Right atrium auricular region (tissue), 2 donors: ENCODE measurements around the gene MICA. TPM values are rescaled to one million over a fixed set of nuclear protein-coding genes. Genes with fewer than 3 reads are reported as not detected.
"Not testable (repeated sequence)": the region's sequence is repeated elsewhere in the genome, so short reads cannot be mapped to it uniquely, and the experiment has no call there.

Source experiments
- DNase-seq: peaks from one replicate; pipeline ENCODE4 v3.0.0-alpha.2; 2019; ENCODE audit warnings: low spot score
- H3K27ac ChIP-seq, 2 donors: fragments of 200-600 bp; sonication (generic); 1 replicate in 1 of 2; 2 replicates in 1 of 2; pipeline ENCODE4 v1.5.1; 2016 to 2019
- H3K27me3 ChIP-seq, 2 donors: fragments of 200-600 bp; sonication (generic); one replicate each; pipeline versions ENCODE4 v1.5.1 to v1.6.0; 2017 to 2019
- H3K36me3 ChIP-seq: fragments of 200-600 bp; sonication (generic); one replicate; pipeline ENCODE4 v1.5.1; 2016
- H3K4me1 ChIP-seq, 2 donors: fragments of 200-600 bp; sonication (generic); one replicate each; pipeline versions ENCODE4 v1.5.1 to v1.6.0; 2017 to 2019
- H3K4me3 ChIP-seq, 2 donors: fragments of 200-600 bp; sonication (generic); 1 replicate in 1 of 2; 2 replicates in 1 of 2; pipeline ENCODE4 v1.5.1; 2017 to 2019; ENCODE audit warnings: mild to moderate bottlenecking in 1 of 2, moderate library complexity in 1 of 2
- H3K9me3 ChIP-seq, 2 donors: fragments of 200-600 bp; sonication (generic); one replicate each; pipeline ENCODE4 v1.5.1; 2019
- total RNA-seq, 2 donors: library from RNA; depleted of rRNA; stranded (reverse); fragments of >200 nt; gene quantifications; one replicate each; pipeline ENCODE4 v1.1.0, GENCODE V29; 2016
- TF ChIP-seq, protein P1 (sequence below), 2 donors: fragments of 200-600 bp; sonication (generic); IDR thresholded peaks; one replicate each; pipeline ENCODE4 v1.5.1; 2019; ENCODE audit warnings: antibody characterized with exemption in 2 of 2

MICA gene
- total RNA-seq, 2 donors from 2014 or later, result 11.1 to 15.1 TPM

- no peaks in the 10 kb centered on the region for H3K27me3 ChIP-seq
- no peak overlapping the region for H3K27ac ChIP-seq
- H3K36me3 ChIP-seq, result no peaks in the 10 kb centered on the region
- DNase-seq, result peak; percentile 82
- no peaks in the 10 kb centered on the region for H3K9me3 ChIP-seq
- H3K4me1 ChIP-seq, result peaks cover 0 to 4% of the 10 kb centered on the region in 2 donors
- H3K4me3 ChIP-seq, result peak overlapping the region in 1 of 2 donors; percentile 35
- TF ChIP-seq, protein P1, sequence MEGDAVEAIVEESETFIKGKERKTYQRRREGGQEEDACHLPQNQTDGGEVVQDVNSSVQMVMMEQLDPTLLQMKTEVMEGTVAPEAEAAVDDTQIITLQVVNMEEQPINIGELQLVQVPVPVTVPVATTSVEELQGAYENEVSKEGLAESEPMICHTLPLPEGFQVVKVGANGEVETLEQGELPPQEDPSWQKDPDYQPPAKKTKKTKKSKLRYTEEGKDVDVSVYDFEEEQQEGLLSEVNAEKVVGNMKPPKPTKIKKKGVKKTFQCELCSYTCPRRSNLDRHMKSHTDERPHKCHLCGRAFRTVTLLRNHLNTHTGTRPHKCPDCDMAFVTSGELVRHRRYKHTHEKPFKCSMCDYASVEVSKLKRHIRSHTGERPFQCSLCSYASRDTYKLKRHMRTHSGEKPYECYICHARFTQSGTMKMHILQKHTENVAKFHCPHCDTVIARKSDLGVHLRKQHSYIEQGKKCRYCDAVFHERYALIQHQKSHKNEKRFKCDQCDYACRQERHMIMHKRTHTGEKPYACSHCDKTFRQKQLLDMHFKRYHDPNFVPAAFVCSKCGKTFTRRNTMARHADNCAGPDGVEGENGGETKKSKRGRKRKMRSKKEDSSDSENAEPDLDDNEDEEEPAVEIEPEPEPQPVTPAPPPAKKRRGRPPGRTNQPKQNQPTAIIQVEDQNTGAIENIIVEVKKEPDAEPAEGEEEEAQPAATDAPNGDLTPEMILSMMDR (IDR thresholded peaks at IDR 0.05), result peak; percentile 73 to 90
These were observed 38.2 kb downstream of the MICA start for GRCh38 chr6:31441365-31442267.

DNA sequence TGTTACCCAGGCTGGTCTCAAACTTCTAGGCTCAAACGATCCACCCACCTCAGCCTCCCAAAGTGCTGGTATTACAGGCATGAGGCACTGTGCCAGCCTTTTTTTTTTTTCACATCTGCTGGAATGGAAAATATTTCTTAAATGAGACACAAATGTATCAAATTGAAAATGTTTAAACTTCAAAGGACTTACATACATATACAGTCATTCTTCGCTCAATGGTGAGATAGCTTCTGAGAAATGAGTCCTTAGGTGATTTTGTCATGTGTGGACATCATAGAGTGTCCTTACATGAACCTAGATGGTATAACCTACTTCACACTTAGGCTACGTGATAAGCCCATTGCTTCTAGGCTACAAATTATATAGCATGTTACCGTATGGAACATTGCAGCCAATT lies 43.1 kb downstream of the MICA start:
- H3K27me3 ChIP-seq, result no peaks in the 10 kb centered on the region
- peaks cover 0 to 4% of the 10 kb centered on the region in 2 donors for H3K4me1 ChIP-seq
- no peak overlapping the region for H3K4me3 ChIP-seq
- H3K36me3 ChIP-seq, result no peaks in the 10 kb centered on the region
- no peaks in the 10 kb centered on the region for H3K9me3 ChIP-seq
- TF ChIP-seq, protein P1 (IDR thresholded peaks at IDR 0.05), result no peak
- DNase-seq, result no peak
- no peak overlapping the region for H3K27ac ChIP-seq

DNA sequence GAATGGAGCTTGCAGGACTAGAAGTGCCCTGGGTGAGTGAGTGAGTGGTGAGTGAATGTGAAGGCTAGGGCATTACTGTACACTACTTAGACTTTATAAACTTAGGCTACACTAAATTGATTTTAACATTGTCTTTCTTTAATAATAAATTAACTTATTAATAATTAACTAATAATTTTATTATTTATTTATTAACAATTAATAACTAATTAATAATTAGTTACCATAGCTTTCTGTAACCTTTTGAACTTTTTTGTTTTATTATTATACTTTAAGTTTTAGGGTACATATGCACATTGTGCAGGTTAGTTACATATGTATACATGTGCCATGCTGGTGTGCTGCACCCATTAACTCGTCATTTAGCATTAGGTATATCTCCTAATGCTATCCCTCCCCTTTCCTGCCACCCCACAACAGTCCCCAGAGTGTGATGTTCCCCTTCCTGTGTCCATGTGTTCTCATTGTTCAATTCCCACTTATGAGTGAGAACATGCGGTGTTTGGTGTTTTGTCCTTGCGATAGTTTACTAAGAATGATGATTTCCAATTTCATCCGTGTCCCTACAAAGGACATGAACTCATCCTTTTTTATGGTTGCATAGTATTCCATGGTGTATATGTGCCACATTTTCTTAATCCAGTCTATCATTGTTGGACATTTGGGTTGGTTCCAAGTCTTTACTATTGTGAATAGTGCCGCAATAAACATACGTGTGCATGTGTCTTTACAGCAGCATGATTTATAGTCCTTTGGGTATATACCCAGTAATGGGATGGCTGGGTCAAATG lies 43.8 kb downstream of the MICA start:
- not testable (repeated sequence) for H3K27ac ChIP-seq, DNase-seq, H3K9me3 ChIP-seq, H3K27me3 ChIP-seq, H3K36me3 ChIP-seq, H3K4me3 ChIP-seq, H3K4me1 ChIP-seq

DNA sequence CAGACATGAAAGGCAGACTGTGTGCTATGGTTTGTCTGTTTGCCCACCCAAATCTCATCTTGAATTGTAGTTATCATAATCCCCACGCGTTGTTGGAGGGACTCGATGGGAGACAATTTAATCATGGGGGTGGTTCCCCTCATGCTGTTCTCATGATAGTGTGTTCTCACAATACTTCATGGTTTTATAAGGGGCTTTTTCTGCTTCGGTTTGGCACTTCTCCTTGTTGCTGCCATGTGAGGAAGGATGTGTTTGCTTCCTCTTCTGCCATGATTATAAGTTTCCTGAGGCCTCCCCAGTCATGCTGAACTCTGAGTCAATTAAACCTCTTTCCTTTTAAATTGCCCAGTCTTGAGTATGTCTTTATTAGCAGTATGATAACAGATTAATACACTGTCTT lies 47.4 kb downstream of the MICA start:
- no peaks in the 10 kb centered on the region for H3K27me3 ChIP-seq

DNA sequence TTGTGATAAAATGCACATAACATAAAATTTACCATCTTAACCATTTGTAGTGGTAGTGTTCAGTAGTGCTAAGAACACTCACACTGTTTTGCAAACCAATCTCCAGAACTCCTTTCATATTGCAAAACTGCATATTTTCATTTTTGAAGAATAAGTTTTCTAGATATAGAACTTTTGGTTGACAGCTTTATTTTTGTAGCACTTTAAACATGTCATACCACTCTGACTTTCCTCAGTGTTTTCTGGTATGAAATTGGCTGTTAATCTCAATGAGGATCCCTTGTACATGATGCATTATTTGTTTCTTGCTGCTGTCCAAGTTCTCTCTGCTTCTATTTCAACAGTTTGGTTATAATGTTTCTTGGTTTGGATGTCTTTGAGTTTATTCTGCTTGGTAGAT lies 49.5 kb downstream of the MICA start:
- no peaks in the 10 kb centered on the region for H3K9me3 ChIP-seq
- TF ChIP-seq, protein P1 (IDR thresholded peaks at IDR 0.05), result no peak
- no peak overlapping the region for H3K4me3 ChIP-seq
- H3K27ac ChIP-seq, result no peak overlapping the region
- no peaks in the 10 kb centered on the region for H3K4me1 ChIP-seq
- no peaks in the 10 kb centered on the region for H3K36me3 ChIP-seq
- DNase-seq, result no peak
- H3K27me3 ChIP-seq, result no peaks in the 10 kb centered on the region

More for the DNA sequence above, 47.4 kb downstream of the MICA start:
- H3K4me3 ChIP-seq, result no peak overlapping the region
- TF ChIP-seq, protein P1 (IDR thresholded peaks at IDR 0.05), result no peak
- H3K27ac ChIP-seq, result no peak overlapping the region
- H3K36me3 ChIP-seq, result no peaks in the 10 kb centered on the region
- DNase-seq, result no peak
- H3K4me1 ChIP-seq, result no peaks in the 10 kb centered on the region
- H3K9me3 ChIP-seq, result no peaks in the 10 kb centered on the region

DNA sequence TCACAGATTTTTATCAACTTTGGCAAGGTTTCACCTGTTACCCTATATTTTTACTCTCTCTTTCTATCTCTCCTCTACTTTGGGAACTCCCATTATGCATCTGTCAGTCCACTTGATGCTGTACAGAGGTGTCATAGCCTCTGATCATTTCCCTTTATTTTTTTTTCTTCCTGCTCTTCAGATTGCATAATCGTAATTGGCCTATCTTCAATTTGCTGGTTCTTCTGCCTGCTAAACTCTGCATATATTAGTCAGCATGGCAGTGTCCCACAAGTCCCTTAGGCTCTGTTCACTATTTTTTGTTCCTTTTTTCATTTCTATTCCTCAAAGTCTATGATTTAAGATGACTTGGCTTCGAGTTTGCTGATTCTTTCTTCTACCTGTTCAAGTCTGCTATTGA lies 49.9 kb downstream of the MICA start:
- Histone ChIP-seq H3K27ac (no peak overlapping the region), H3K27me3 (no peaks in the 10 kb centered on the region), H3K4me3 (no peak overlapping the region), H3K9me3 (no peaks in the 10 kb centered on the region), H3K4me1 (no peaks in the 10 kb centered on the region), H3K36me3 (no peaks in the 10 kb centered on the region)
- TF ChIP-seq, protein P1 (IDR thresholded peaks at IDR 0.05), result no peak
- no peak for DNase-seq

DNA sequence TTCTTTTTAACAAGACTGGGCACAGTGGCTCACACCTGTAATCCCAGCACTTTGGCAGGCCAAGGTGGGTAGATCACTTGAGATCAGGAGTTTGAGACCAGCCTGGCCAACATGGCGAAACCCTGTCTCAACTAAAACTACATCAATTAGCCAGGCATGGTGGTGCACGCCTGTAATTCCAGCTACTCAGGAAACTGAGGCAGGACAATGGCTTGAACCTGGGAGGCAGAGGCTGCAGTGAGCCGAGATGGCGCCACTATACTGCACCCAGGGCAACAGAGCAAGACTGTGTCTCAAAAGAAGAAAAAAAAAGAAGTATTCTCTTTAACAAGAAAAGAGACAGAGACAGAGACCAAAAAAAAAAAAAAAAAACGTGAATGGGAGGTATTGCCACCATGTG lies 56.5 kb downstream of the MICA start:
- not testable (repeated sequence) for DNase-seq, H3K4me3 ChIP-seq, H3K9me3 ChIP-seq, H3K27ac ChIP-seq, H3K36me3 ChIP-seq, H3K27me3 ChIP-seq
- peaks cover 0 to 11% of the 10 kb centered on the region in 2 donors for H3K4me1 ChIP-seq
